Left colon (tissue), 2 donors: ENCODE measurements around the gene HHAT. TPM values are rescaled to one million over a fixed set of nuclear protein-coding genes. Genes with fewer than 3 reads are reported as not detected.

Source experiments
- ATAC-seq: fragments of 200-7000 bp; cut with Tn5 transposase; one replicate; pipeline ENCODE4 v1.9.1; 2020; ENCODE audit warnings: mild to moderate bottlenecking, moderate library complexity
- DNase-seq, 2 donors: peaks; one replicate each; pipeline ENCODE4 v3.0.0-alpha.2; 2020
- intact Hi-C, 2 donors: fragments of 100-400 bp; cut with DNase I in 1 of 2; cut with micrococcal nuclease in 1 of 2; formaldehyde crosslinking; loops; one replicate each; pipeline versions ENCODE4 v1.11.2 to v1.14.0; 2022; cut with DNase I, micrococcal nuclease
- total RNA-seq, 2 donors: library from RNA; stranded (reverse); fragmentation: NEBNext Ultra II Directional; extraction: Animal tissue kit (Norgen Biotek cat#: 25700); gene quantifications; one replicate each; pipeline ENCODE4 v1.2.1, GENCODE V29; 2021
- donor health status: DM: no; HTN: no; CAD: no.
- donor health status: DM: yes; HTN: yes; CAD: no.

The HHAT gene
- total RNA-seq, 2 donors from 2014 or later: 4.6 to 6.8 TPM

GRCh38 chr1:210311726-210312493 lies 16.8 kb upstream of the HHAT start:
- no peak for ATAC-seq
- no peak for DNase-seq
- intact Hi-C loops: loop anchor here (2.0 to 10.0 kb wide), 3 partner anchors 110 to 169 kb away; no protein-coding TSS in a partner anchor

- no peak for DNase-seq
- intact Hi-C loops: loop anchor here (2.0 to 10.0 kb wide), 3 partner anchors 111 to 170 kb away; no protein-coding TSS in a partner anchor
- no peak for ATAC-seq
Observed at GRCh38 chr1:210313046-210313595, 15.6 kb upstream of the HHAT start.

GRCh38 chr1:210313921-210314320 lies 14.8 kb upstream of the HHAT start:
- ATAC-seq: no peak
- intact Hi-C loops: loop anchor here (2.0 to 10.0 kb wide), 3 partner anchors 112 to 171 kb away; no protein-coding TSS in a partner anchor
- DNase-seq: no peak

GRCh38 chr1:210315529-210315928 lies 13.2 kb upstream of the HHAT start:
- intact Hi-C loops: loop anchor here in 1 of 2 donors (10.0 kb wide), 1 partner anchor 171 kb away; no protein-coding TSS in a partner anchor
- ATAC-seq (no peak), DNase-seq (no peak)

GRCh38 chr1:210321131-210321530 lies 7.6 kb upstream of the HHAT start:
- ATAC-seq (no peak), DNase-seq (no peak)
- intact Hi-C loops: no loop called here

- intact Hi-C loops: no loop called here
- DNase-seq (no peak), ATAC-seq (no peak)
Observed at GRCh38 chr1:210321552-210321951, 7.2 kb upstream of the HHAT start.

- DNase-seq (no peak), ATAC-seq (no peak)
- intact Hi-C loops: no loop called here
Observed at GRCh38 chr1:210323957-210324356, 4.7 kb upstream of the HHAT start.

GRCh38 chr1:210325026-210325670 lies 3.6 kb upstream of the HHAT start:
- no peak for DNase-seq
- intact Hi-C loops: no loop called here
- ATAC-seq: no peak

GRCh38 chr1:210328032-210328745 lies 513 bp upstream of the HHAT start:
- ATAC-seq (no peak), DNase-seq (no peak)
- intact Hi-C loops: no loop called here

GRCh38 chr1:210330279-210330866 lies 1.7 kb downstream of the HHAT start:
- DNase-seq: no peak
- no peak for ATAC-seq
- intact Hi-C loops: no loop called here

GRCh38 chr1:210332233-210332632 lies 3.5 kb downstream of the HHAT start:
- intact Hi-C loops: no loop called here

GRCh38 chr1:210332719-210333398 lies 4.2 kb downstream of the HHAT start:
- intact Hi-C loops: no loop called here
- DNase-seq (no peak), ATAC-seq (no peak)

More at GRCh38 chr1:210332233-210332632, 3.5 kb downstream of the HHAT start:
- DNase-seq (no peak), ATAC-seq (no peak)

GRCh38 chr1:210335001-210335400 lies 6.3 kb downstream of the HHAT start:
- intact Hi-C loops: no loop called here
- ATAC-seq (no peak), DNase-seq (no peak)

GRCh38 chr1:210336362-210336761 lies 7.7 kb downstream of the HHAT start:
- intact Hi-C loops: no loop called here
- no peak for DNase-seq
- ATAC-seq: no peak

GRCh38 chr1:210339500-210339899 lies 10.8 kb downstream of the HHAT start:
- ATAC-seq: no peak
- no peak for DNase-seq
- intact Hi-C loops: no loop called here

GRCh38 chr1:210340311-210340710 lies 11.6 kb downstream of the HHAT start:
- intact Hi-C loops: no loop called here
- ATAC-seq (no peak), DNase-seq (no peak)

GRCh38 chr1:210340841-210341240 lies 12.1 kb downstream of the HHAT start:
- DNase-seq (no peak), ATAC-seq (no peak)
- intact Hi-C loops: no loop called here

- intact Hi-C loops: no loop called here
- ATAC-seq (peak; percentile 72), DNase-seq (no peak)
Observed at GRCh38 chr1:210342986-210343780, 14.5 kb downstream of the HHAT start.
